ENCODE measurements around the gene JAG1. TPM values are rescaled to one million over a fixed set of nuclear protein-coding genes. Genes with fewer than 3 reads are reported as not detected.
"Not testable (repeated sequence)": the region's sequence is repeated elsewhere in the genome, so short reads cannot be mapped to it uniquely, and the experiment has no call there.

Gene JAG1
- total RNA-seq, 1 donor from 2014 or later = 155 TPM

DNA sequence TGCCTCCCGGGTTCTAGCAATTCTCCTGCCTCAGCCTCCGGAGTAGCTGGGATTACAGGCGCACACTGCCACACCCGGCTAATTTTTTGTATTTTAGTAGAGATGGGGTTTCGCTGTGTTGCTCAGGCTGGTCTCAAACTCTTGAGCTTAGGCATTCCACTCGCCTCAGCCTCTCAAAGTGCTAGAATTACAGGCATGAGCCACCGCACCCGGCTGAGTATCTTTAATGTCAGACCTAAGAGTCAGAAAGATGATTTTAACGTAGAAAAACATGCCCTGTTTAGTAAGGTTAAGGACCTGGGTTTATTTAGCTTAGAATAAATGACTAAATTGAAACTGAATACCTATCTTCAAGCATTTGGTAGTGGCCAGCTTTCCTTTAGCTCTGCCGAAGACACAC is 83.4 kb downstream of the JAG1 start:
- DNase-seq (ENCODE audit: extremely low read depth, low read depth, low spot score) = not testable (repeated sequence)

Other genes with a start within 250 kb of the JAG1 start
- 7.0 and 7.9 TPM in 2 replicates for gene MKKS, start 239.8 kb downstream of the JAG1 start, total RNA-seq
- gene SLX4IP, start 238.7 kb downstream of the JAG1 start, total RNA-seq = 2.8 and 3.4 TPM in 2 replicates

Measured in glomerular endothelial cell (primary cell).